GM12873 (cell line): ENCODE measurements around the gene EHBP1L1.

Source experiments
- CTCF ChIP-seq: IDR thresholded peaks from 2 replicates; pipeline ENCODE4 v1.5.1; 2012; ENCODE audit warnings: low read depth, mild to moderate bottlenecking, moderate library complexity, low read length, control low read depth; ENCODE audit not compliant: insufficient read depth; ENCODE audit errors: missing control alignments

Gene EHBP1L1

GRCh38 chr11:65536412-65537295 lies 39.2 kb upstream of the EHBP1L1 start:
- no peak for TF ChIP-seq CTCF

- TF ChIP-seq CTCF = no peak
Measured at GRCh38 chr11:65537296-65537597, 38.6 kb upstream of the EHBP1L1 start.

- TF ChIP-seq CTCF = no peak
Measured at GRCh38 chr11:65537620-65538231, 38.1 kb upstream of the EHBP1L1 start.

GRCh38 chr11:65538232-65538914 lies 37.5 kb upstream of the EHBP1L1 start:
- no peak for TF ChIP-seq CTCF

- TF ChIP-seq CTCF = no peak
Measured at GRCh38 chr11:65538915-65539743, 36.7 kb upstream of the EHBP1L1 start.

GRCh38 chr11:65539744-65540289 lies 36.0 kb upstream of the EHBP1L1 start:
- TF ChIP-seq CTCF = no peak
